ENCODE measurements around the gene LRTM2.

LRTM2 gene

DNA sequence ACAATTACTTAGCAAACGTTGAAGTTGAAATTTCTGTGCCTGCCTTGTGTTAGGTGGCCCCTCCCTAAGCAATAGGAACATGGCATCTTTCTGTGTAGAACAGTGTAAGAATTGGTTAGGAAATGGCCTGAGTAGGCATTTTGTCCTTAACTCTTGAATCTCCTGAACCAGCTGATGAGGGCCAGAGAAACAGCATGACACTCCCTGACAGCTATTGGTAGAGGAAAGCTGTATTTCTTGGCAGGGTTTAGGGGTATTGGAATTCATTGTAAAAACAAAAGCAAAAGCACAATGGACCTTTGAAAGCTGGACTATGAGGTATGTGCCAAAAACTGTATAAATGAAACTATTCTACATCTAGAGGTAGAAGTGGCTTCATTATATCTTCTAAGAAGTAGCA lies 40.6 kb upstream of the LRTM2 start:
- no peaks in the 10 kb centered on the region for H3K27me3 ChIP-seq (replicated peaks; ENCODE audit: control insufficient read depth, insufficient read depth, low read length)
- H3K36me3 ChIP-seq (ENCODE audit: control insufficient read depth, insufficient read depth, low read length), result peaks cover 5% of the 10 kb centered on the region
- TF ChIP-seq, protein P1, sequence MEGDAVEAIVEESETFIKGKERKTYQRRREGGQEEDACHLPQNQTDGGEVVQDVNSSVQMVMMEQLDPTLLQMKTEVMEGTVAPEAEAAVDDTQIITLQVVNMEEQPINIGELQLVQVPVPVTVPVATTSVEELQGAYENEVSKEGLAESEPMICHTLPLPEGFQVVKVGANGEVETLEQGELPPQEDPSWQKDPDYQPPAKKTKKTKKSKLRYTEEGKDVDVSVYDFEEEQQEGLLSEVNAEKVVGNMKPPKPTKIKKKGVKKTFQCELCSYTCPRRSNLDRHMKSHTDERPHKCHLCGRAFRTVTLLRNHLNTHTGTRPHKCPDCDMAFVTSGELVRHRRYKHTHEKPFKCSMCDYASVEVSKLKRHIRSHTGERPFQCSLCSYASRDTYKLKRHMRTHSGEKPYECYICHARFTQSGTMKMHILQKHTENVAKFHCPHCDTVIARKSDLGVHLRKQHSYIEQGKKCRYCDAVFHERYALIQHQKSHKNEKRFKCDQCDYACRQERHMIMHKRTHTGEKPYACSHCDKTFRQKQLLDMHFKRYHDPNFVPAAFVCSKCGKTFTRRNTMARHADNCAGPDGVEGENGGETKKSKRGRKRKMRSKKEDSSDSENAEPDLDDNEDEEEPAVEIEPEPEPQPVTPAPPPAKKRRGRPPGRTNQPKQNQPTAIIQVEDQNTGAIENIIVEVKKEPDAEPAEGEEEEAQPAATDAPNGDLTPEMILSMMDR (IDR thresholded peaks at IDR 0.05; ENCODE audit: insufficient read depth, low read length, poor library complexity, severe bottlenecking), result no peak
- no peak overlapping the region for H3K4me3 ChIP-seq (replicated peaks; ENCODE audit: low read depth, low read length)
- no peak for DNase-seq (ENCODE audit: extremely low read depth, insufficient read length)

DNA sequence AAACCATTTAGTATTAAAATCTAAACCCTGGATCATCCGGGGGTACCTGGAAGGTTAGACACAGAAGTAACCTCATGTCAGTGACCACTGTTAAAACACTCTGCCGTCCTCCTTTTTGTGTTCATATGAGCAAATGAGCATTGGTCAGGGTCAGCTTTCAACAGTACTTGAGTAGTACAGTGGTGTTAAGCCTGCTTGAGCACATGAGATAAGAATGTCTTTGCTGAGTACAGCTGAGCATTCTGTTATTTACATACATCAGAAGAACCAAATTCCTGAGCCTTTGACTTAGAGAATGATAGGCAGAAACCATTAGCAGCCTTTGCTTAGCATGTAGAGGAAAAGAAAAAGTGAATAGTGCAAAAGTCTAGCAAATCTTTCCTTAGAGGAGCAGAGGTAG lies 38.6 kb upstream of the LRTM2 start:
- H3K36me3 ChIP-seq (ENCODE audit: control insufficient read depth, insufficient read depth, low read length), result peaks cover 8% of the 10 kb centered on the region
- no peak overlapping the region for H3K4me3 ChIP-seq (replicated peaks; ENCODE audit: low read depth, low read length)
- DNase-seq (ENCODE audit: extremely low read depth, insufficient read length), result no peak
- TF ChIP-seq, protein P1 (IDR thresholded peaks at IDR 0.05; ENCODE audit: insufficient read depth, low read length, poor library complexity, severe bottlenecking), result no peak
- no peaks in the 10 kb centered on the region for H3K27me3 ChIP-seq (replicated peaks; ENCODE audit: control insufficient read depth, insufficient read depth, low read length)

DNA sequence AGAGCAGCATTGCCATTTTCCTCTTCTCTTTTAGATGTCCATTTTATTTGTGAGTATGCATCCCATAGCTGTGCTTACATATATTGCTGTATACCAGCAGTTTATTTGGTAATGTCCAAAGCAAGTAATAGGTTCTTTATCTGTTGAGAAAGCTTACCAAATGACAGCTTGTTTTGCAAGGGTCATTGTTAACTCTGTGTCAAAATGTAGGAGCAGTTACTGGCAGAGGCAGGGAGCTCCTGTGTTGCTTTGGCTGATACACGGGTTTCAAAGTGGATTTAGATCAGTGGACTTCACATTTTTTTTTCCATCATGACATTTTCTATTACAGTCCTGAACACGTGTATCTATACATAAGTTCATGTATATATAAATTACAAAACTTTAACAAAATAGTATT lies 38.1 kb upstream of the LRTM2 start:
- Histone ChIP-seq H3K36me3 (ENCODE audit: control insufficient read depth, insufficient read depth, low read length) (peaks cover 8% of the 10 kb centered on the region), H3K27me3 (replicated peaks; ENCODE audit: control insufficient read depth, insufficient read depth, low read length) (no peaks in the 10 kb centered on the region), H3K4me3 (replicated peaks; ENCODE audit: low read depth, low read length) (no peak overlapping the region)
- TF ChIP-seq, protein P1 (IDR thresholded peaks at IDR 0.05; ENCODE audit: insufficient read depth, low read length, poor library complexity, severe bottlenecking), result no peak
- DNase-seq (ENCODE audit: extremely low read depth, insufficient read length), result no peak

DNA sequence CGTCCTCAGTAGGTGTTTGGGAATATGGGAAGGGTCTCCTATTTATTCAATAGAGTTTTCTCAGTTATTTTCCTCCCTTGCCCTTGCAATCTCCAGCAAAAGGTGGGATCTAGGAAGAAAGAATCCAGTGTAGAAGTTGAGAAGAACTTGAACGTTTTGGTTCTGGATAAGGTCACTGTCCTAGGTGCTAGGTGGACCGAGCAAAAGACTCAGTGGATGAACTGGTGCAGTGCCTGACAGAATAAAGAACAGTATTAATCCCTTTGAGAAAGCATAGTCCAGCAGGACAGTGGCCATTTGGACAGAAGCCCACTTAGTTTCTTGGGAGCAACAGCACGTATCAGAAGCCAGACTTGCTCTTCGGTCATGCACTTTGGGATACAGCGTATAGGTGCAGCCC lies 32.7 kb upstream of the LRTM2 start:
- no peak overlapping the region for H3K4me3 ChIP-seq (replicated peaks; ENCODE audit: low read depth, low read length)
- H3K36me3 ChIP-seq (ENCODE audit: control insufficient read depth, insufficient read depth, low read length), result peaks cover 13% of the 10 kb centered on the region
- TF ChIP-seq, protein P1 (IDR thresholded peaks at IDR 0.05; ENCODE audit: insufficient read depth, low read length, poor library complexity, severe bottlenecking), result no peak
- no peaks in the 10 kb centered on the region for H3K27me3 ChIP-seq (replicated peaks; ENCODE audit: control insufficient read depth, insufficient read depth, low read length)
- no peak for DNase-seq (ENCODE audit: extremely low read depth, insufficient read length)

DNA sequence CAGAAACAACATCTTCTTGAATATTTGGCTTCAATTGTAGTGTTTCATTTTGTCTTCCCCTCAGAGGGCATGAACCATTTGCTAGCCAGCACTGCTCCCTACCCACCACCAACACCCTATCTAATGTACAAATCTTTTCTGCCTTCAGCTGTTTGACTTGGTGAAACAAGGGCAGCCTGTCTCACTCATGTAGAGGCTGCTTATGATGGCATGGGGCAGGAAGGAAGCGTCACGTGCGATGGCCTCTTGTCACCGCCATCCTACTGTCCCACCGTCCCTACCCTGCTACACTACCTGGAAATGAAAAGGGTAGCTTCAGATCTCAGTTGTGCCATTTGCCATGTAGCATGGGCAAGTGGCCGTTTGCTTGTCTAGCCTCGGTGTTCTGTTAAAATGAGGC lies 29.9 kb upstream of the LRTM2 start:
- H3K36me3 ChIP-seq (ENCODE audit: control insufficient read depth, insufficient read depth, low read length), result peaks cover 10% of the 10 kb centered on the region
- H3K4me3 ChIP-seq (replicated peaks; ENCODE audit: low read depth, low read length), result no peak overlapping the region
- TF ChIP-seq, protein P1 (IDR thresholded peaks at IDR 0.05; ENCODE audit: insufficient read depth, low read length, poor library complexity, severe bottlenecking), result no peak
- H3K27me3 ChIP-seq (replicated peaks; ENCODE audit: control insufficient read depth, insufficient read depth, low read length), result no peaks in the 10 kb centered on the region
- DNase-seq (ENCODE audit: extremely low read depth, insufficient read length), result no peak
